Testis (tissue), 2 donors: ENCODE data around the gene SLC41A3.

Experiments used
- POLR2A ChIP-seq: fragments of 450-650 bp; IDR thresholded peaks from one replicate; pipeline ENCODE4 v1.6.1; 2017; ENCODE audit warnings: antibody characterized with exemption, mild to moderate bottlenecking, moderate library complexity
- TF ChIP-seq, protein P1 (sequence below), 3 experiments: fragments of 450-650 bp in 2 of 3; fragments of 200-600 bp in 1 of 3; sonication (generic) in 1 of 3; IDR thresholded peaks; one replicate each; pipeline ENCODE4 v1.5.1; 2016 to 2019; ENCODE audit warnings: antibody characterized with exemption in 3 of 3, mild to moderate bottlenecking in 2 of 3, moderate library complexity in 1 of 3

DNA sequence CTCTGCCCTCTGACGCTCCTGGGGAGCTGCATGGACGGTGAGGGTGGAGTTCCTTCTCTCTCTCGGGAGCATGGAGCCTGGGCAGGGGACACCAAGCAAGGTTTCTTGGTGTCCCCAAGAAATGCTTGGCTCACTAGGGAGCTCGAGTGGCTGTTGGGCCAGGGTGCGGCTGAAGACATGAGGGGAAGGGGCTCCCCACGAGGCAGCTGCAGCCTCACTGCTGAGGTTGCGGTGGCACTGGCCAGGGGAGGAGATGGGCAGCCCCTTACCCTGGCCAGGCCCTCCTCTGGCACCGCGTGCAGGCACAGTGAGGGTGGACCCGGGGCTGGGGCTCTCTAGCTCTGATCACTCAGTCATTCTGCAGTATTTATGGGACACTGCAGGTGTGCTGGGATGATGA, 43.5 kb upstream of the SLC41A3 start:
- TF ChIP-seq, protein P1, sequence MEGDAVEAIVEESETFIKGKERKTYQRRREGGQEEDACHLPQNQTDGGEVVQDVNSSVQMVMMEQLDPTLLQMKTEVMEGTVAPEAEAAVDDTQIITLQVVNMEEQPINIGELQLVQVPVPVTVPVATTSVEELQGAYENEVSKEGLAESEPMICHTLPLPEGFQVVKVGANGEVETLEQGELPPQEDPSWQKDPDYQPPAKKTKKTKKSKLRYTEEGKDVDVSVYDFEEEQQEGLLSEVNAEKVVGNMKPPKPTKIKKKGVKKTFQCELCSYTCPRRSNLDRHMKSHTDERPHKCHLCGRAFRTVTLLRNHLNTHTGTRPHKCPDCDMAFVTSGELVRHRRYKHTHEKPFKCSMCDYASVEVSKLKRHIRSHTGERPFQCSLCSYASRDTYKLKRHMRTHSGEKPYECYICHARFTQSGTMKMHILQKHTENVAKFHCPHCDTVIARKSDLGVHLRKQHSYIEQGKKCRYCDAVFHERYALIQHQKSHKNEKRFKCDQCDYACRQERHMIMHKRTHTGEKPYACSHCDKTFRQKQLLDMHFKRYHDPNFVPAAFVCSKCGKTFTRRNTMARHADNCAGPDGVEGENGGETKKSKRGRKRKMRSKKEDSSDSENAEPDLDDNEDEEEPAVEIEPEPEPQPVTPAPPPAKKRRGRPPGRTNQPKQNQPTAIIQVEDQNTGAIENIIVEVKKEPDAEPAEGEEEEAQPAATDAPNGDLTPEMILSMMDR (IDR thresholded peaks at IDR 0.05) = no peak
- TF ChIP-seq POLR2A = no peak
